ENCODE data around the gene RCE1.

Gene RCE1

DNA sequence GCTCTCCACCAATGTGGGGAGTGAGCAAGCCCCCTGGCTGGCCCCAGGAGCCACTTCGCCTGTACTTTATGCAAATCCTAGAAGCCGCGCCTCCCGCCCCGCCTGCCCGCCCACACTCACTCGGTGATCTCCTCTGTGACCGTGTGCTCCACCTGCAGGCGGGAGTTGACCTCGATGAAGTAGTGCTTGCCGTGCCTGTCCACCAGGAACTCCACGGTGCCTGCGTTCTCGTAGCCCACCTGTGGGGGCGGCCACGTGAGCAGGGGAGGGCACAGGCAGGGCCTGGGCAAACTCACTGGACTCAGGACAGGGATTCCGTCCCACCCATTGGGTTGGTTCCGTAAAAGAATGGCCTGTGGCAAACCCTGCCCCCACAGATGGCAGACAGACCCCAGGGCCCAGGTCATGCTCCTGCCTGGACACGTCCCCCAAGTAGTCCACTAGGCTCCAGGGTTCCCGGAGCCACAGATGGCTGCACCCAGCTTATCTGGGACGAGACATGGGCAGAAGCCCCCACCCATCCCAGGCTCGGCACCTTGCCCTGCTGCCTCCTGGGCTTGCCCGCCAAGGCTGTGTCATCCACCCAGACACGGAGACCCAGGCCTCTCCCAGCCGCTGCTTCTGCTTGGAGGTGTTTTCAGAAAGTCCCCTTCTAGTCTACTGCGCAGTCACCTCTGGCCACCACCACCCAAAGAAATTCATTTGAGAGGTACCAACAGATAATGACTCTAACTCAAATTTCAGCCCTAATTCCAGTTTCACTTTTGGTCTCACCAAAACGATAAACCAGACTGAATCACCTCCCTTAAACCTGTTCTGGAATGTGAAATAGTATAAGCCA, 25.7 kb downstream of the RCE1 start:
- ATAC-seq (peak; percentile 80), DNase-seq (peak; percentile 88)

GRCh38 chr11:66869567-66869870, 26.3 kb downstream of the RCE1 start:
- DNase-seq (no peak), ATAC-seq (no peak)

- ATAC-seq, result no peak
- no peak for DNase-seq
These were observed 26.9 kb downstream of the RCE1 start for GRCh38 chr11:66870131-66870530.

DNA sequence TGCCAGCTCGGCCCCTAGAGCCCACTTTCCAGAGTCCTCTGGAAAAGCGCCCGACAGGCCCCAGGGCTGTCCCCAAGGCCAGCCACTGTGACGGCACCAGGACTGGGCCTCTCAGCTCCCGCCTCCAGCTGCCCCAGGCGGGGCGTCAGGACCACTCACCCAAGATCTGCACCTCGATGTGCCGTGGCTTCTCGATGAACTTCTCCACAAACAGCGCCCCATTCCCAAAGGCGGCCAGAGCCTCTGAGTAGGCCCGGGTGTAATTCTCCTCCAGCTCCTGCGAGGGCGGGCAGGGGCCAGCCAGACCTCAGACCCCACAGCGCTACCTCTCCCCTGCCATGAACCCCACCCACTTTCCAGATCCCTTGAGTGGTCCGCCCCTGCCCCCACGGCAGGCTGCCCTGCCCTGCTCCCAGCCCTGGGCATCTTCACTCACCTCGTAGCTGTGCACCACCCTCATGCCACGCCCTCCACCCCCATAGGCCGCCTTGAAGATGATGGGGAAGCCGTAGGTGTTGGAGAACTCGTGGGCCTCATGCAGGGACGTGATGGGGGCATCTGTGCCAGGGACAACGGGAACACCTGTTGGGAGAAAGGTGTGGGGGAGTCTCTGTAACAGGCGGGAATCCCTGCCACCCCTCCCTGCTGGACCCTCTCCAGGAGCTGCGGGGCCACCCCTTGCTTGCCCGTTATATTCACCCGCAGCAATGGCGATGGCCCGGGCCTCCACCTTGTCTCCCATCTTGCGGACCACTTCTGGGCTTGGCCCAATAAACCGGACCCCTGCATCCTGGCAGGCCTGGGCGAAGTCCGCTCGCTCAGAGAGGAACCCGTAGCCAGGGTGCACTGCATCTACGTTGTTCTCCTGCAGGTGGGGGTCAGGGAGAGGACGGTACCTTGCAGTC, 27.6 kb downstream of the RCE1 start:
- no peak for DNase-seq
- no peak for ATAC-seq

DNA sequence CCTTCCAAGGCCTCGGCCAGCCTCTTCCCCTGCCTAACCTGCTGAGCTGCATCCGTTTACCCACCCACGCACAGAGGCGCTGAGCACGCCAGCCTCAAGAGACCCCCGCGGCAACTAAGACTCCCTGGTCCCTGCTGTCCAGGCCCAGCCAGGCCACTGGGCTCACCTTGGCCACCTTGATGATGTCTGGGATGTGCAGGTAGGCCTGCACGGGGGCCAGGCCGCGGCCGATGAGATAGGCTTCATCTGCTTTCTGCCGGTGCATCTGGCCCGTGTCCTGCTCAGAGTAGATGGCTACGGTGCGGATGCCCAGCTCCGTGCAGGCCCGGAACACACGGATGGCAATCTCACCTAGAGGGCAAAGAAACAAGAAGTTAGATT, 28.3 kb downstream of the RCE1 start:
- ATAC-seq, result no peak
- DNase-seq, result no peak

DNA sequence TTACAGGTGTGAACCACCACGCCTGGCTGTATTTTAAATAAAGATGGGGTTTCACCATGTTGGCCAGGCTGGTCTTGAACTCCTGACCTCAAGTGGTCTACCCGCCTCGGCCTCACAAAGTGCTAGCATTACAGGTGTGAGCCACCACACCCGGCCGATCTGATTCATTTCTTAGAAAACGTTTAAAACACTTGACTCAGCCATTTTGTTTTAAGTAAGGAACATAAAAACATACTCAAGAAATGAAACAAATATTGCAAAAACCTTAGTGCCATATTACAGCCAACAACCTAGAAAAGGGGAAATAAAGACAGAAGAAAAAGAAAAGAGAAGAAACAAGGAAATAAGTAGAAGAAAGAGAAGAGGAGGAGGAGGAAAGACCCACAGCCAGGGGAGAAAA, 31.0 kb downstream of the RCE1 start:
- no peak for DNase-seq
- no peak for ATAC-seq

- ATAC-seq (no peak), DNase-seq (no peak)
These were observed 32.1 kb downstream of the RCE1 start for GRCh38 chr11:66875378-66875777.

- DNase-seq, result no peak
These were observed 34.5 kb downstream of the RCE1 start for GRCh38 chr11:66877588-66878385.

DNA sequence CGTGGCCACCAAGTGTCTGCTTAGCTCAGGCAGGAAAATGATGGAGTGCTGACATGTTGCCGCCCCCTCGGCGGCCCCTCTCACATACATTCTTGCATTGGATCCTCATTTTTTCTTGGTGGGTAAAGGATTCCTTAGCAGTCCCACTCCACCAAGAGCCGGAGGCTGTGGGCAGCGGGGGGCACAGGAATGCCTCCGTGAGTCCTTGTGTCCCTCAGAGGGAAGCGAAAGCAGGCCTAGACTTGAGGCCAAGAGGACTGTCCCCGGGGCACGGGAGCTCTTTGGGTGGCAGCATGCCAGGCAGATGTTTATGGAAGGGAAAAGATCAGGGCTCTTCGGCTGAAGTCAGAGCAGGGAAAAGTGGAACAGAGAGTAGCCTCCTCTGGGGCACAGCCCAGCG, 35.2 kb downstream of the RCE1 start:
- ATAC-seq (no peak), DNase-seq (no peak)

More at GRCh38 chr11:66877588-66878385, 34.5 kb downstream of the RCE1 start:
- ATAC-seq, result no peak

GRCh38 chr11:66879000-66879399, 35.8 kb downstream of the RCE1 start:
- no peak for DNase-seq

DNA sequence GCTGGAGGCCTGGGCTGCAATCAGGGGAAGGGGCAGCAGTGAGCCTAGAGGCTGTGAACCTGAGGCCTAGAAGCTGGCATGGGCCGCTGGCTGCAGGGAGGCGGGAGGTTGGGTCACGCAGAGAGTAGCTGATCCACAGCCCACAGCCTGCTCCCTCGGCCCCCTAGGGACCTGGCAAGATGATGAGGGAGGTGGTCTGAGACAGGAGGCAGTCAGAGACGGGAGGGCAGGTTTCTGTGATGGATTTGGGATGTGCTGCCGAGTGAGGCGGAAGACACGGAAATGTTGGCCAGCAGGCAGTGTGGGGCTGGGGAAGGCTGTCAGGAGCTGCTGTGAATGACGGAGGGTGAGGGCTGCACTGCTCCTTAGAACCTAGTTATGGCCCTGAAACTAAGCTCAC, 36.3 kb downstream of the RCE1 start:
- no peak for DNase-seq
- no peak for ATAC-seq

More at GRCh38 chr11:66879000-66879399, 35.8 kb downstream of the RCE1 start:
- ATAC-seq, result no peak

DNA sequence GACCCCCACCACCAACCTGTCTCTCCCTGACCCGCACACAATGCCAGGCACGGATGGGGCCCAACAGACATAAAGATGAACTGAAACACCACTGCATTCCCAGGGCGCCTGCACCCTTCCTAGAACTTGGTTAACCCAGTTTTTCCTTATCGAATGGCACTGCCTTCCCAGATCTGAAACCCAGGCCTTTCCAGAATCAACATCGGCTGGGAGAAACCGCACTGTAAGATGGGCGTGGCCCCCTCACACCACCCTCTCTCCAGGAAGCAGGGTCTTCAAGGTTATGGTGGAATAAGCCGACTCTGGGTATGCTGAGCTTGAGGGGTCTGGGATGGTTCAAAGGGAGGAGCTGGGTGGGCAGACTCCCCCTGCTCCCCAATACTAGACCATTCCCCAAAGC, 36.8 kb downstream of the RCE1 start:
- DNase-seq (no peak), ATAC-seq (no peak)

GRCh38 chr11:66880496-66881450, 37.5 kb downstream of the RCE1 start:
- DNase-seq (no peak), ATAC-seq (no peak)

DNA sequence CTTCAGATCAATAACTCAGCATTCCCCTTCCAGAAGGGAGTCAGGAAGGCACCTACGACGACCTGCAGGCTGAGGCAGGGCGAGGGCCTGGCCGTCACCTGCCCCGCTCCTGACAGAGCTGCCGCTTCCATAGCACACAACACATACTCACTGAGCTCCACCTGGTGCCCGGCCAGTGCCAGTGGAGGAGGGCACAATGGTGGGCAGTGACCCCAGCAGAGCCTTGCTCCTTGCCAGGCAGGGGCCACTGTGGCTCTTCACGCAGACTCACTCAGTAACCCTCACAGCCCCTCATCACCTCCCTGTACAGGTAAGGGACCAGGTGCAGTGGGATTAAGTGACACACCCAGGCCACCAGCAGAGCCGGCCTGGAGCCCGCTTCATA, 38.2 kb downstream of the RCE1 start:
- ATAC-seq (no peak), DNase-seq (no peak)

DNA sequence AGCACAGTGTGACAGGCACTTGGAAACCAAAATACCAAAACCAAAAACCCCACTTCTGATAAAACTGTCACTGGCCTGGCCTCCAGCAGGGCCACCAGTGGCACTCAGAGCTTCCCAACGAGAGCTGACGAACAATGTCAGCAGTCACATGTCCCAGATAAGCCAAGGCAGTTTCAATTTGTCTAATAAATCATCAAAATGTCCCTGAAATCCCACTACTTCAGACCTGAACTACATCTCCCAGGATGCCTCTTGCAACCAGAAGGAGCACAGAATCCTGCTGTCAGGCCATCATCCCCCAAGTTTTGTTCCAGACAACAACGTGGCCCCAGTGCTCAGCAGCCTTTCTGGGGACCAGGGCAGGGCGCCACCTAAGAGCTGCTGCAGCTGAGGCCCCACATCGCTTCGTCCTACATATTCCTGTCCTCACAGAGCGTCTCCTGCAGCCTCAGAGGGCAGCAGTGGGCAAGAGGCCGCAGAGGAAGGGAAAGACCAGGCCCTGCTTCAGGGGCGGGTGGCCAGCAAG, 38.7 kb downstream of the RCE1 start:
- DNase-seq, result no peak
- no peak for ATAC-seq

DNA sequence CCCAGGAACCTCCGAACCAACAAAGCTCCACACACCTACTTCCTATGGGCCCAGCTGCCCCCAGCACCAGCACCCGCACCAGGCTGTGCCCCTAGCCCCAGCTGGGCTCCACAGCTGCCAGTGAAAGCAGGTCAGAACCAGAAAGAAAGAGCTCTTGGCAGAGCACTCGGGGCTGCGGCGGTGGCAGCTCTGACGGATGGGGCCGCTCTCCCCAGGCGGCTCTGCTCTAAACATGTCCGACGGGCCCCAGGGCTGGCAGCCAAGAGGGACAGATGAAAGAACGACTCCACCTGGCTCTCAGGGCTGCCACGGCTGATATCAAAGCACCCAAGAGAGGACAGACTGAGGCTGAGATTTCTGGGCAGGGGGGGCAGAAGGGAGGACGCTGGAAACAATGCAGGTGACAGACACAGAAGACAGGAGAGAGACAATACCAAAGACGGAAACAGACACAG, 39.3 kb downstream of the RCE1 start:
- DNase-seq, result no peak
- ATAC-seq, result no peak

DNA sequence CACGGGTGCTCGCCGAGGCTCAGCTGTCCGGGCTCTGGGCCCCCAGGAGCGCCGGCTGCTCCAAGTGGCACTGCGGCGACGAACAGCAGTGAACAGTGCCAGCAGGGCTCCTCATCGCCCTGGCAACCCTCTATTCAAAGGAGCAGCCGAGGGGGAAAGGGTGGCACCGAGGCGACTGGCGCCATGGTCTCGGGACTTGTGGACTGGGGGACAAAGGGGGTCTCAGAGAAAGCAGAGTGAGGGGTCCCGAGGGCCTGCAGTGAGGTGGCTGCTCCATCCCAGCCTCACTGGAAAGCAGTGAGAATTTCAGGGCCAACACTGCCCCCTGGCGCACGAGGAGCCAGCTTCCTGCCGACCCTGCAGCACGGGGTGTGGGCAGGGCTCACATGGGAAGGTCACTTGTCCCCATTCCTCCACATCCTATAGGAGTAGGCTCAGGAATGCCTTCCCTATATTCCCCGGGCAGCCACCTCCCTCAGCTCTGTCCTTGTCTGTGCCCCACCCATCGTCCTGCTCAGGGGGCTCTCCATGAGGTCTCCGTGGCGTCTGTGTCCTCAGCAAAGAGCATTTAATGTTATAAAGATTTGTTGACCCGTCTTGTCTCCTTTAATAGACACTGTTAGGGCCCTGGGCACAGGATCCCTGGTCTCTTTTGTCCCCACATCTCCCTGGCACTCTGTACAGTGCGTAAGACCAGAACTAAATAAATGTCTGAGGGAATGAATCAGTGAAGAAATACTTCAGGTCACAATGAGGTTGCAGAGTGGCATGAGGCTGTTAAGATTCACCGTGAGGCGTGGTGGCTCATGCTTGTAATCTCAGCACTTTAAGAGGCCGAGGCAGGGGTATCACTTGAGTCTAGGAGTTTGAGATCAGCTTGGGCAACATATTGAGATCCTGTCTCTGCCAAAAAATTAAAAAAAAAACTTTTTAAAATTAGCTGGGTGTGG, 40.0 kb downstream of the RCE1 start:
- ATAC-seq, result peak; percentile 73
- DNase-seq, result peak; percentile 84

GRCh38 chr11:66884443-66884842, 41.2 kb downstream of the RCE1 start:
- DNase-seq, result no peak
- ATAC-seq, result no peak

GRCh38 chr11:66885469-66885868, 42.2 kb downstream of the RCE1 start:
- DNase-seq (no peak), ATAC-seq (no peak)

DNA sequence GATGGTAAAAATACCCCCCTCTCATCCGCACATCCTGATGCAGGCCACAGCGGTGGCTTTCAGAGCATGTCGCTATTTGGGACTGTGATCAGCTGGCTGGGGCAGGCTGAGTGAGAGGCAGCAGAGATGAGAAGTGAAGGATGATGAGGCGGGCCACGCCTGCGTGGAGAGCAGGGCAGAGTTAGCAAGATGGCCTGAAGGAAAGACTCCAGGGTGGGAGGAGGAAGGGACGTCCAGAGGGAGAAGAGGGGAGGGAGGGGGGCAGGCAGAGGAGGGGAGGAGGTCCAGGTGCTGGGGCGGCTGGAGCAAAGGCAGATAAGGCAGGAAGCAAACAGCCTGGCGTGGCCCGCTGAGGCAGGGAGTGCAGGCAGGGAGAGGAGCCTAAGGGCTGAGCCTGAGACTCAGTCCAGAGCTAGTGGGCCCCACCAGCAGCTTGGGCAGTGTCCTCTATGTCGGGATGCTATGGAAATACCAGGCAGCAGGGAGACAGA, 42.8 kb downstream of the RCE1 start:
- no peak for DNase-seq
- ATAC-seq, result no peak
